Lung (tissue), 12 donors: ENCODE measurements around the gene RNGTT. TPM values are rescaled to one million over a fixed set of nuclear protein-coding genes. Genes with fewer than 3 reads are reported as not detected.

Experiments
- ATAC-seq: fragments of 200-7000 bp; cut with Tn5 transposase; one replicate; pipeline ENCODE4 v1.9.1; 2020; ENCODE audit warnings: moderate number of reproducible peaks; ENCODE audit not compliant: insufficient read depth, low FRiP score
- DNase-seq, 3 donors: peaks; one replicate each; pipeline ENCODE4 v3.0.0-alpha.2; 2013 to 2017
- H3K27ac ChIP-seq, 2 donors: one replicate each; pipeline ENCODE4 v1.5.1; 2013; ENCODE audit warnings: mild to moderate bottlenecking in 2 of 2, moderate library complexity in 2 of 2, control low read depth in 1 of 2, inconsistent platforms in 1 of 2, low read depth in 1 of 2, low read length in 1 of 2
- H3K27me3 ChIP-seq, 3 donors: one replicate each; pipeline ENCODE4 v1.5.1; 2013; ENCODE audit warnings: low read length in 2 of 3; ENCODE audit not compliant: control insufficient read depth in 3 of 3, insufficient read depth in 3 of 3
- H3K36me3 ChIP-seq, 4 donors: one replicate each; pipeline ENCODE4 v1.5.1; 2013; ENCODE audit warnings: low read length in 4 of 4, mild to moderate bottlenecking in 1 of 4, moderate library complexity in 1 of 4; ENCODE audit not compliant: control insufficient read depth in 4 of 4, insufficient read depth in 4 of 4
- H3K4me1 ChIP-seq, 5 donors: one replicate each; pipeline ENCODE4 v1.5.1; 2013; ENCODE audit warnings: low read length in 5 of 5, mild to moderate bottlenecking in 2 of 5, moderate library complexity in 1 of 5; ENCODE audit not compliant: control insufficient read depth in 5 of 5, insufficient read depth in 5 of 5
- H3K4me3 ChIP-seq: one replicate; pipeline ENCODE4 v1.5.1; 2013; ENCODE audit warnings: mild to moderate bottlenecking, control low read depth, moderate library complexity
- H3K9ac ChIP-seq, 2 donors: one replicate each; pipeline ENCODE4 v1.5.1; 2013; ENCODE audit warnings: low read length in 2 of 2, control low read depth in 1 of 2; ENCODE audit not compliant: insufficient read depth in 1 of 2
- H3K9me3 ChIP-seq, 4 donors: one replicate each; pipeline ENCODE4 v1.5.1; 2013; ENCODE audit warnings: low read length in 3 of 4, mild to moderate bottlenecking in 1 of 4, moderate library complexity in 1 of 4; ENCODE audit not compliant: control insufficient read depth in 4 of 4, insufficient read depth in 3 of 4
- CTCF ChIP-seq: IDR thresholded peaks from 2 replicates; pipeline ENCODE4 v1.5.1; 2012; ENCODE audit warnings: mild to moderate bottlenecking; ENCODE audit errors: control extremely low read depth, extremely low read depth
- WGBS, 2 donors: extraction: QIAGEN DNeasy Blood & Tissue Kit; methylation state at CpG; one replicate each; pipeline ENCODE4 v1.1.7; 2013; 5-methylcytosine and 5-hydroxymethylcytosine counted together
- polyA plus RNA-seq, 2 donors: library from polyadenylated mRNA; stranded (reverse); fragments of 200-250 nt; gene quantifications; one replicate each; pipeline ENCODE4 v1.2.1, GENCODE V29; 2013
- total RNA-seq, 2 donors: library from RNA; depleted of rRNA in 1 of 2; stranded (reverse); fragments of >200 nt in 1 of 2; gene quantifications; one replicate each; pipeline ENCODE4 v1.2.1, GENCODE V29; 2014 to 2021
- donor health status: control.
- donor health status: control.
- donor health status: Bipolar disorder and iron deficiency.
- donor health status: healthy.
- donor health status: DM: yes; HTN: yes; CAD: no.

RNGTT gene
- total and polyA plus RNA-seq, 4 donors = 3.0 to 25.0 (median 9.2) TPM

- no peaks in the 10 kb centered on the region for H3K27me3 ChIP-seq
These were observed 73.0 kb downstream of the RNGTT start for GRCh38 chr6:88890394-88890793.

DNA sequence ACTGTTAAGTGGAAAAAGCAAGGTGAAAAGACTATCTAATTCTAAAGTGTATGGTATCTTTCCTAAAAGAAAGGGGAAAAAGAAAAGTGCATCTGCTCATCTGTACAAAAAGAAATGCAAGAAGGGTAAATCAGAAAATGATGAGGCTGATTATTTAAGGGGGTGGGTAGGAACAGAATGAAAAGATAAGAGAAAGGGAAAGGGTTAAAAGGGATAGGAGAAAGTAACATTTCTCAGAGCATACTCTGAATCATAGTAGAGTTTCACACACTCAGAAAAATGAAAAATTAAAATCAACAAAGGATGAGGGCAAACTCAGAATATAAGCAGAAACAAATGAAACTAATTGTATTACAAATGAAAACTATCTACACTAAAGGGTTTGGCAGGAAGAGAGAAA is 79.1 kb downstream of the RNGTT start:
- Histone ChIP-seq H3K4me3 (no peak overlapping the region), H3K27me3 (no peaks in the 10 kb centered on the region), H3K9ac (no peak overlapping the region), H3K27ac (no peak overlapping the region), H3K36me3 (peaks cover 0 to 8% (median 4%) of the 10 kb centered on the region in 4 donors), H3K4me1 (peaks cover 0 to 10% (median 0%) of the 10 kb centered on the region in 5 donors), H3K9me3 (no peaks in the 10 kb centered on the region)
- no peak for TF ChIP-seq CTCF
- no peak for ATAC-seq
- DNase-seq = no peak

More at GRCh38 chr6:88890394-88890793, 73.0 kb downstream of the RNGTT start:
- WGBS, 2 donors = 90 to 93% methylated on average over 3 of the region's 3 CpGs
- ATAC-seq (no peak), DNase-seq (no peak)
- no peak overlapping the region for H3K4me3 ChIP-seq
- H3K9ac ChIP-seq = no peak overlapping the region
- H3K36me3 ChIP-seq = peaks cover 0 to 2% (median under 1%) of the 10 kb centered on the region in 4 donors
- H3K4me1 ChIP-seq = no peaks in the 10 kb centered on the region
- TF ChIP-seq CTCF = no peak
- H3K27ac ChIP-seq = no peak overlapping the region
- H3K9me3 ChIP-seq = no peaks in the 10 kb centered on the region

DNA sequence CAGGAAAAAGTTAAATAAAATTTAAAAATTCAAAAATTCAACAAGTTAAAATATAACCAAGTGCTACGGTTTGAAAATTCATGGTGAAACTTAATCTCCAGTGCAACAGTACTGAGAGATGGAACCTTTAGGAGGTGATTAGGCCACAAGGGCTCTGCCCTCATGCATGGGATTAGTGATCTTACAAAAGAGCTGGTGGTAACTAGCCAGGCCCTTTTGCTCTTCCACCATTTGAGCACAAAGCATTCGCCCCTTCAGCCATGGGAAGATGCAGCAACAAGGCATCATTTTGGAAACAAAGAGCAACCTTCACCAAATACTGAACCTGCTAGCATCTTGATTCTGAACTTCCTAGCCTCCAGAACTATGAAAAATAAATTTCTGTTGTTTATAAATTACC is 80.9 kb downstream of the RNGTT start:
- DNase-seq (no peak), ATAC-seq (no peak)
- Histone ChIP-seq H3K4me1 (peaks cover 0 to 10% (median 0%) of the 10 kb centered on the region in 5 donors), H3K9me3 (no peaks in the 10 kb centered on the region), H3K27me3 (no peaks in the 10 kb centered on the region), H3K9ac (no peak overlapping the region), H3K4me3 (no peak overlapping the region), H3K27ac (no peak overlapping the region), H3K36me3 (peaks cover 0 to 8% (median 4%) of the 10 kb centered on the region in 4 donors)
- 97 to 100% methylated on average over 2 of the region's 2 CpGs for WGBS, 2 donors
- no peak for TF ChIP-seq CTCF

DNA sequence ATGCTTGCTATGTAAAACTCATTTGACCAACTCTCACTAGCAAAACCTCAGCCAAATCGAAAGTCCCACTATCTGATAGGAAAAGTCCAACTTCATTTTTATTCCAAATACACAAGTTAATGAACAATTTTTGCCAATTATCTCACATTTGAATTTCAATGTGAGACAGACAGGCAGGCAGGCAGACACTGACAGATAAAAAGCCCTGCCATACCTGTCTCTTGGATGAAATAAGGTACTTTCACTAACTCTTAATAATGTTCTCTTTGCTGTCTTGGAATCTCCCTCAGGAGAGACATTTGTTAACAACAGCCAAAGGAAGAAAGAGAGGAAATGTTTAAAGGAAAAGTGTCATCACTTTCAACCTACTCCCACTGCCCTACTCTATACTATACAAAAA is 82.0 kb downstream of the RNGTT start:
- WGBS, 2 donors = 66 to 80% methylated on average over 1 of the region's 1 CpG
- TF ChIP-seq CTCF = no peak

More for the DNA sequence above, 82.0 kb downstream of the RNGTT start:
- DNase-seq (no peak), ATAC-seq (no peak)
- Histone ChIP-seq H3K9me3 (no peaks in the 10 kb centered on the region), H3K9ac (no peak overlapping the region), H3K36me3 (peaks cover 0 to 8% (median 4%) of the 10 kb centered on the region in 4 donors), H3K4me3 (no peak overlapping the region), H3K4me1 (peaks cover 0 to 10% (median 0%) of the 10 kb centered on the region in 5 donors), H3K27me3 (no peaks in the 10 kb centered on the region), H3K27ac (no peak overlapping the region)
